Nephron (organoid): Measurements from ENCODE around the gene DUSP16.

ENCODE experiments used
- H3K27ac Mint-ChIP-seq, 3 experiments: 2 replicates each; pipeline ENCODE4 v1.8.0; 2020; ENCODE audit warnings: mixed read lengths in 3 of 3, mild to moderate bottlenecking in 2 of 3, moderate library complexity in 1 of 3
- H3K27me3 Mint-ChIP-seq: 2 replicates; pipeline ENCODE4 v1.8.0; 2021; ENCODE audit warnings: low read depth, mild to moderate bottlenecking, moderate library complexity, mixed read lengths
- H3K36me3 Mint-ChIP-seq: 2 replicates; pipeline ENCODE4 v1.8.0; 2020; ENCODE audit warnings: low read depth, mixed read lengths
- H3K4me1 Mint-ChIP-seq: 2 replicates; pipeline ENCODE4 v1.8.0; 2020; ENCODE audit warnings: mixed read lengths
- H3K4me3 Mint-ChIP-seq, 3 experiments: 2 replicates each; pipeline ENCODE4 v1.8.0; 2020; ENCODE audit warnings: mild to moderate bottlenecking in 3 of 3, mixed read lengths in 3 of 3, moderate library complexity in 2 of 3
- H3K9me3 Mint-ChIP-seq: 2 replicates; pipeline ENCODE4 v1.8.0; 2020; ENCODE audit warnings: mixed read lengths
- TF ChIP-seq, protein P1 (sequence below), 3 experiments: fragments of 200-600 bp; sonication (generic); IDR thresholded peaks; one replicate each; pipeline ENCODE4 v1.5.0; 2021; ENCODE audit warnings: antibody characterized with exemption in 3 of 3; ENCODE audit not compliant: unreplicated experiment in 3 of 3

The DUSP16 gene

DNA sequence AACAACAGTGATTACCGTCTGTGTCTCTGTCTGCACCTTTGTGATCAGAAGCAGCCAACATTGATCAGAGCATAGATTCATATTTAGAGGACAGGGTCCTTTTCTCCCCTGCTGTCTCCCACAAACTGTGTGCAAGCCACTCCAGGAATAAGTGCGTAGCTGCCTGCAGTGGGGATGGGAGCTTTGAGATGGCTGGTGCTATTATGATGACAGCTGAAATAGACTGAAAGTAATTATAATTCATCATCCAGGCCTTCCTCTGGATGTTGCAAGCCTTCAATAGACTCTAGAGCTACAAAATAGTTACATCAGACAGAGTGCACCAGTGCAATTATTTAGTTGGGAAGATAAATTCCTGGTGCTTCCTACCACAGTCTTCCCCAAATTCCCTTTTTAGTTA lies 137.7 kb downstream of the DUSP16 start:
- H3K4me3 Mint-ChIP-seq: no peak overlapping the region

More for the DNA sequence above, 137.7 kb downstream of the DUSP16 start:
- Mint-ChIP-seq H3K4me1 (no peaks in the 10 kb centered on the region), H3K9me3 (peaks cover 48% of the 10 kb centered on the region), H3K36me3 (peaks cover 42% of the 10 kb centered on the region), H3K27ac (no peak overlapping the region), H3K27me3 (no peaks in the 10 kb centered on the region)
- TF ChIP-seq, protein P1, sequence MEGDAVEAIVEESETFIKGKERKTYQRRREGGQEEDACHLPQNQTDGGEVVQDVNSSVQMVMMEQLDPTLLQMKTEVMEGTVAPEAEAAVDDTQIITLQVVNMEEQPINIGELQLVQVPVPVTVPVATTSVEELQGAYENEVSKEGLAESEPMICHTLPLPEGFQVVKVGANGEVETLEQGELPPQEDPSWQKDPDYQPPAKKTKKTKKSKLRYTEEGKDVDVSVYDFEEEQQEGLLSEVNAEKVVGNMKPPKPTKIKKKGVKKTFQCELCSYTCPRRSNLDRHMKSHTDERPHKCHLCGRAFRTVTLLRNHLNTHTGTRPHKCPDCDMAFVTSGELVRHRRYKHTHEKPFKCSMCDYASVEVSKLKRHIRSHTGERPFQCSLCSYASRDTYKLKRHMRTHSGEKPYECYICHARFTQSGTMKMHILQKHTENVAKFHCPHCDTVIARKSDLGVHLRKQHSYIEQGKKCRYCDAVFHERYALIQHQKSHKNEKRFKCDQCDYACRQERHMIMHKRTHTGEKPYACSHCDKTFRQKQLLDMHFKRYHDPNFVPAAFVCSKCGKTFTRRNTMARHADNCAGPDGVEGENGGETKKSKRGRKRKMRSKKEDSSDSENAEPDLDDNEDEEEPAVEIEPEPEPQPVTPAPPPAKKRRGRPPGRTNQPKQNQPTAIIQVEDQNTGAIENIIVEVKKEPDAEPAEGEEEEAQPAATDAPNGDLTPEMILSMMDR (IDR thresholded peaks at IDR 0.05; ENCODE audit: unreplicated experiment in 3 of 3): no peak
